Loucy (cell line): ENCODE measurements around the gene SLC50A1.

Experiments used
- EZH2phosphoT487 ChIP-seq: fragments of 200-600 bp; IDR thresholded peaks from 2 replicates; pipeline ENCODE4 v1.6.1; 2018; ENCODE audit warnings: antibody characterized with exemption, mild to moderate bottlenecking, moderate library complexity, borderline replicate concordance
- TF ChIP-seq, protein P1 (sequence below): fragments of 200-600 bp; sonication (generic); conservative IDR thresholded peaks from 2 replicates; pipeline ENCODE4 v1.5.1; 2014; ENCODE audit warnings: mild to moderate bottlenecking, antibody characterized with exemption, low read length

DNA sequence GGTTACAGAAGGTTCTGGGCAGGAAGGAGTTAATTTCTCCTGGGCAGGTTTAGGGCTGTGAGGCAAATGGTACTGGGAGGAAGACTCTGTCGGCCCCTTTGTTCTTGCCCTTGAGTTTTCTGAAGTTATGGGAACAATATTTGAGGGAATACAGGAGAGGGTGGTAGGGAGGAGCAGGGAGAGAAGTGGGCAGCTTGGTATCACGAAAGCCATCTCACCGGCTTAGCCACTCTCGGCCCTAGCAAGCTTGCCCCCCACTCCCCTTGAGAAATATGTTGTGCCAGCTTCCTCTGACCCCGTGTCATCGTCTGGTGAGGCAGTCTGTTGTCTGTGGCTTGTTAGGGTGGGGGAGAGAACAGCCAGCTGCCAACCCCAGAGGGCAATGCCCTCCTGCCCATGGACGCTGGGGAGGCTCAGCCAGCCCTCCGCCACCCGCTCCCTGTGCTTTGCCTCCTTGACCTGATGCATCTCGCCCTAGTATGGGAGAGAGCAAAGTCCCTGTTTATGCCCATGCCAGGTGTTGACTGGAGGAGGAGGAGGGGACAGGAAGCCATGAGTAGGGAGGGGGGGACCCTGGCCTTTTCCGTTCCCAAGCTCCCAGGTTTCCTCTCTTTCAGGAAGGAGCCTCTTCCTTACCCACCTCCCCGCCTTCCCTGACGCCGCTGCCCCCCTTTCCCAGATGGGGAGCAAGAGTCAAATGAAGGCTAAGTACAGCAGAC is 6.7 kb upstream of the SLC50A1 start:
- TF ChIP-seq, protein P1, sequence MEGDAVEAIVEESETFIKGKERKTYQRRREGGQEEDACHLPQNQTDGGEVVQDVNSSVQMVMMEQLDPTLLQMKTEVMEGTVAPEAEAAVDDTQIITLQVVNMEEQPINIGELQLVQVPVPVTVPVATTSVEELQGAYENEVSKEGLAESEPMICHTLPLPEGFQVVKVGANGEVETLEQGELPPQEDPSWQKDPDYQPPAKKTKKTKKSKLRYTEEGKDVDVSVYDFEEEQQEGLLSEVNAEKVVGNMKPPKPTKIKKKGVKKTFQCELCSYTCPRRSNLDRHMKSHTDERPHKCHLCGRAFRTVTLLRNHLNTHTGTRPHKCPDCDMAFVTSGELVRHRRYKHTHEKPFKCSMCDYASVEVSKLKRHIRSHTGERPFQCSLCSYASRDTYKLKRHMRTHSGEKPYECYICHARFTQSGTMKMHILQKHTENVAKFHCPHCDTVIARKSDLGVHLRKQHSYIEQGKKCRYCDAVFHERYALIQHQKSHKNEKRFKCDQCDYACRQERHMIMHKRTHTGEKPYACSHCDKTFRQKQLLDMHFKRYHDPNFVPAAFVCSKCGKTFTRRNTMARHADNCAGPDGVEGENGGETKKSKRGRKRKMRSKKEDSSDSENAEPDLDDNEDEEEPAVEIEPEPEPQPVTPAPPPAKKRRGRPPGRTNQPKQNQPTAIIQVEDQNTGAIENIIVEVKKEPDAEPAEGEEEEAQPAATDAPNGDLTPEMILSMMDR: no peak
- TF ChIP-seq EZH2phosphoT487: no peak
